Right lobe of liver (tissue), 4 donors: ENCODE measurements around the gene DYSF.

Experiments
- CTCF ChIP-seq, 4 donors: fragments of 200-600 bp in 3 of 4; fragments of 450-650 bp in 1 of 4; IDR thresholded peaks; one replicate each; pipeline versions ENCODE4 v1.5.1 to v1.8.0; 2016 to 2022; ENCODE audit warnings: antibody characterized with exemption in 4 of 4, mild to moderate bottlenecking in 2 of 4
- POLR2A ChIP-seq: fragments of 450-650 bp; IDR thresholded peaks from one replicate; pipeline ENCODE4 v1.6.1; 2017; ENCODE audit warnings: antibody characterized with exemption, mild to moderate bottlenecking
- donor health status: DM: no; HTN: no; CAD: no.
- donor health status: DM: no; HTN: no; CAD: no.
- donor health status: DM: no; HTN: yes; CAD: no.

- TF ChIP-seq POLR2A (no peak), CTCF (IDR thresholded peaks at IDR 0.05) (no peak)
Measured at GRCh38 chr2:71690876-71691475, 237.6 kb downstream of the DYSF start.
